ENCODE results near the gene SURF6. TPM values are rescaled to one million over a fixed set of nuclear protein-coding genes. Genes with fewer than 3 reads are reported as not detected.

The SURF6 gene
- total RNA-seq, 1 donor from 2014 or later: 5.3 TPM

DNA sequence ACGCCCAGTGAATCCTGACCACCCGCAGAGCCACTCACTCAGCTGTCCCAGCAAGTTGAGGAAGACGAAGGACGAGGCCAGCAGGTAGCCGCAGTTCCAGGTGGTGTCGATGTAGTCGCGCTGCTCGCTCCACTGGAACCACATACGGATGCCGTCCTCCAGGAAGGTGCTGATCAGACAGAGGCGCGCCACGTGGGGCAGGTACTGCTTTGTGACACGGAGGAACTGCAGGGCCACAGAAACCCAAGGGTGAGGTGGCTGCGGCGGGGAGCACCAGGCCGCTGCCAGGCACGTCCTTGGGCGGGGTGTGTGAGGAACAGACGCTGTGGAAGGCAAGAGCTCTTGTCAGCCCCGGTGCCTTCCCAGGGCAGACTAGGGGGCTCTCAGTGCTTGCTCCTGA is 31.2 kb upstream of the SURF6 start:
- H3K36me3 ChIP-seq: peaks cover 50 to 68% of the 10 kb centered on the region in 2 donors
- intact Hi-C loops (cut with DNase I): no loop called here
- H3K27me3 ChIP-seq: no peaks in the 10 kb centered on the region
- no peak for DNase-seq (ENCODE audit: low spot score in 2 of 2)
- no peaks in the 10 kb centered on the region for H3K9me3 ChIP-seq
- peaks cover 0 to 27% of the 10 kb centered on the region in 2 donors for H3K4me1 ChIP-seq
- TF ChIP-seq CTCF (IDR thresholded peaks at IDR 0.05): no peak
- H3K27ac ChIP-seq: no peak overlapping the region
- H3K4me3 ChIP-seq: no peak overlapping the region

DNA sequence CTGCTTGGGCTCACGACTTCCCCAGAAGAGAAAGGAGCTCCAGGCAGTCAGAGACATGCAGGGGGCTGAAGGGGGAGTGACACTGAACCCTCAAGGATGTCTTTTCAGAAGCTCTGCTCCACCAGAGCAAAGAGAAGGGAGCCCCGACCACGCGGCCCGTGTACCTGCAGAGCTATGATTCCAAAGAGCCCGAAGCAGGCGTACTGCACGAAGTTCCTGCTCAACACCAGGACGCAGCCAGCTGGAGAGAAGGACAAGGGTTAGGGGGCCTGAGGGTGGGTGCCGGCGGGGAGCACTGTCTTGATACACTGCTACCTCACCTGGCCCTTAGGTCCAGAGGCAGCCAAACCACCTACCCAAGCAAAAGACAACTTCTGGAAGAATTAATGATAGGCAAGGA is 30.4 kb upstream of the SURF6 start:
- TF ChIP-seq CTCF (IDR thresholded peaks at IDR 0.05): no peak
- Histone ChIP-seq H3K4me1 (peaks cover 0 to 20% of the 10 kb centered on the region in 2 donors), H3K4me3 (no peak overlapping the region), H3K36me3 (peaks cover 55 to 74% of the 10 kb centered on the region in 2 donors), H3K27ac (no peak overlapping the region), H3K27me3 (no peaks in the 10 kb centered on the region), H3K9me3 (no peaks in the 10 kb centered on the region)
- no peak for DNase-seq (ENCODE audit: low spot score in 2 of 2)
- intact Hi-C loops (cut with DNase I): no loop called here

DNA sequence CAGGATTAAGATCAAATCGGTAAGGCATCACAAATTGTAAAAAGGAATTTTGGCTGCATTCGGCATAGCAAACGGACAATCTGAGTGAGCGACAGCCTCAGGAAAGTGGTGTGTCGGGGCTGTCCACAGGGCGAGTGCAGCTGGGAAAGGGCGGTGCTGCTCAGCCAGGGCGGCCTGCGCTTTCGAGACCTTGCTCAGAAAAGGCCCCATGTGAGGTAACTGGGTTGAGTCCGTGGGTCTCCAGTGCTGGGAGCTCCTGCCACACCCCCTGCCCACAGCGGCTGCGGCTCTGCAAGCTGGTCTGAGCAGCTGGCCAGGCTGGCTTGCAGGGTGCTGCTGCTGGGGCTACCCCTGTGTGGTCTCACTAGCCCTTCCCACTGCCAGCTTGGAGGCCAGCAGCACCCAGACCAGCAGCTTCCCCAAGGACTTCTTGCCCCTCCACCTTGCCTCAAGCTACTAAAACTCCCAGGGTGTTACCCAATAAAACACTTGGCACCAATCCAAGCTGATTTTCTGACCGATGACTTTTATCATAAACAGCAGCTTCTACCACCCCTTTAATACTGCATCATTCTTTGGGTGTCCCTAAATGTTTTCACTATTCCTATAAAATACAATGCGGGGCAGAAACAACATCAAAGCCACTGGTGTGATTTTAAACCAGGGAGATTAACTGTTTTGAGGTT is 26.5 kb upstream of the SURF6 start:
- H3K4me3 ChIP-seq: no peak overlapping the region
- no peaks in the 10 kb centered on the region for H3K27me3 ChIP-seq
- no peaks in the 10 kb centered on the region for H3K4me1 ChIP-seq
- no peak overlapping the region for H3K27ac ChIP-seq
- no peaks in the 10 kb centered on the region for H3K9me3 ChIP-seq
- DNase-seq (ENCODE audit: low spot score in 2 of 2): no peak
- no peak for TF ChIP-seq CTCF (IDR thresholded peaks at IDR 0.05)
- intact Hi-C loops (cut with DNase I): no loop called here
- peaks cover 55 to 73% of the 10 kb centered on the region in 2 donors for H3K36me3 ChIP-seq

DNA sequence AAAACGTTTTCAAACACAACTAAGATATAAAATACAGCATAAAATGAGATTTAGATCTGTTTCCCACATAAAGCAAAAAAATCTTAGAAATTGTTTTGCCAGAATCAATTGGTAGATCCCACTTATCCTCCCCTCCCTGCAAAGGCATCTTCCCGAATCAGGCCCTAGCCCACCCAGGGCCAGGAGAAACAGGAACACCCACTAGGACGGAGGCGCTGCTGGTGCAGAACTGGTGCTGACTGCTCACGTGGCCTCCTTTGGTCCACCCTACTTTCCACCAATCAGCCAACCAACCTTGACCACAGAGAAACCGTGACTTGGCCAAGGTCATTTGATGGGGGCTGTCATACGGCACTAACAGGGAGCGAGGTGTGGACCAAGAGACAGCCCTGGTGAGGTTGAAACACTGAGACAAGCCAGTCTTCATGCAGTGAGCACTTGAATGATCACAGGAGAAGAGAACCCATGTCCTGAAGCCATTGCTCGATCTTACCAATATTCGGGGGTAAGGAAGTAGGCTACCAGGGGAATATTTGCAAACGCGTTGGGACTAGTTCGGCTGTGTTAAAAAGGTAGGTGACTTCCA is 25.6 kb upstream of the SURF6 start:
- TF ChIP-seq CTCF (IDR thresholded peaks at IDR 0.05): no peak
- Histone ChIP-seq H3K27ac (no peak overlapping the region), H3K4me3 (no peak overlapping the region), H3K27me3 (no peaks in the 10 kb centered on the region), H3K36me3 (peaks cover 47 to 66% of the 10 kb centered on the region in 2 donors), H3K4me1 (peaks cover 3 to 6% of the 10 kb centered on the region in 2 donors), H3K9me3 (no peaks in the 10 kb centered on the region)
- DNase-seq (ENCODE audit: low spot score in 2 of 2): no peak
- intact Hi-C loops (cut with DNase I): no loop called here

- TF ChIP-seq CTCF (IDR thresholded peaks at IDR 0.05): no peak
- peaks cover 3 to 9% of the 10 kb centered on the region in 2 donors for H3K4me1 ChIP-seq
- no peaks in the 10 kb centered on the region for H3K27me3 ChIP-seq
- no peak for DNase-seq (ENCODE audit: low spot score in 2 of 2)
- no peak overlapping the region for H3K27ac ChIP-seq
- H3K36me3 ChIP-seq: peaks cover 38 to 57% of the 10 kb centered on the region in 2 donors
- intact Hi-C loops (cut with DNase I): no loop called here
- H3K4me3 ChIP-seq: no peak overlapping the region
- H3K9me3 ChIP-seq: no peaks in the 10 kb centered on the region
Observed at GRCh38 chr9:133360400-133361393, 24.7 kb upstream of the SURF6 start.
